ENCODE measurements around the gene UTY.
"Not testable (repeated sequence)": the region's sequence is repeated elsewhere in the genome, so short reads cannot be mapped to it uniquely, and the experiment has no call there.

DNA sequence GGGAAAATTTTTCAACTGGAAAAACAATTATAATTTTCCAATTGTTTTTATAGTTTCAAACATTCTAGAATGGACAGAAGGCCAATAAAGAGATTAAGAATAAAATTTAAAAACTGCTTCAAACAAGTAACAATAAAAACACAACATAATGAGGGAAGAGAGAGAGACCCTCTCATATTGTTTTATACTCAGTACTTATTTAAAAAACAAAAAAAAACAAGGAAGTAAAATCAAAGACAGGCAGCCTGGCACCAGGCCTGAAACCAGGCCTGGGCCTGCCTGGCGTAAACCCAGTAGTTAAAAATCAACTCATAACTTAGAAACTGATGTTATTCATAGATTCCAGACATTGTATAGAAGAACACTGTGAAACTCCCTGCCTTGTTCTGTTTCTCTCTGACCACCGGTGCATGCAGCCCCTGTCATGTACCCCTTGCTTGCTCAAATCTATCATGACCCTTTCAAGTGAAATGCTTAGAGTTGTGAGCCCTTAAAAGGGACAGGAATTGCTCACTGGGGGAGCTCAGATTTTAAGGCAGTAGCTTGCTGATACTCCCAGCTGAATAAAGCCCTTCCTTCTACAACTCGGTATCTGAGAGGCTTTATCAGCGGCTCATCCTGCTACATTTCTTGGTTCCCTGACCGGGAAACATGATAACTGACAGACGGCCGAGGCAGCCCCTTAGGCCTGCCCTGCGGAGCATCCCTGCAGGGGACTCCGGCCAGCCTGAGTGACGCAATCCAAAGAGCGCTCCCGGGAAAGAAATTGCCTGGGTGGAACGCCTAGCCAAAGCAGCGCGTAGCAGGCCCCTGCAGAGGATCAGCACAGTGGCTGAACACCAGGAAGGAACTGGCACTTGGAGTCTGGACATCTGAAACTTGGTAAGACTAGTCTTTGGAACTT lies 197.4 kb downstream of the UTY start:
- not testable (repeated sequence) for TF ChIP-seq CTCF (conservative IDR thresholded peaks at IDR 0.05; ENCODE audit: low read length); EZH2phosphoT487 (IDR thresholded peaks at IDR 0.05; ENCODE audit: borderline replicate concordance, low read depth, low read length)

All from OCI-LY7 (cell line).